ENCODE data around the gene GOLIM4. TPM values are rescaled to one million over a fixed set of nuclear protein-coding genes. Genes with fewer than 3 reads are reported as not detected.

GOLIM4 gene
- polyA plus RNA-seq, 2 of the 4 experiments (the other 2 are of a cell fraction): 22.4 to 23.6 TPM

GRCh38 chr3:168037020-168037419, 58.7 kb downstream of the GOLIM4 start:
- H3K9me3 ChIP-seq: no peaks in the 10 kb centered on the region
- DNase-seq (ENCODE audit: low read depth in 1 of 2, low spot score in 1 of 2): no peak
- WGBS (ENCODE audit: missing lambda C conversion rate): 90% methylated on average over 2 of the region's 2 CpGs
- no peak for TF ChIP-seq MAZ (IDR thresholded peaks at IDR 0.05; ENCODE audit: borderline replicate concordance, low read depth, low read length)
- no peak for TF ChIP-seq FOSL2 (IDR thresholded peaks at IDR 0.05)
- no peak for TF ChIP-seq FOSL2 (CRISPR knock-in tag; IDR thresholded peaks at IDR 0.05)
- no peak for TF ChIP-seq RFX5 (IDR thresholded peaks at IDR 0.05)
- no peak for TF ChIP-seq MAX (IDR thresholded peaks at IDR 0.05)
- no peak for TF ChIP-seq POLR2AphosphoS2 (conservative IDR thresholded peaks at IDR 0.05; ENCODE audit: low read length)
- TF ChIP-seq HOXB13 (CRISPR knock-in tag; IDR thresholded peaks at IDR 0.05; ENCODE audit: low read depth): no peak
- no peak for ATAC-seq
- ChIA-PET CTCF (interaction anchor here (1.3 to 2.5 kb wide), 2 partner anchors 10 to 129 kb away, joined by 4 to 10 read pairs; no protein-coding TSS in a partner anchor), POLR2A (no interaction called here)
- H3K4me2 ChIP-seq: no peak overlapping the region
- no peak for FAIRE-seq
- H3K27ac ChIP-seq: no peak overlapping the region
- no peaks in the 10 kb centered on the region for H3K4me1 ChIP-seq
- H3K4me3 ChIP-seq: no peak overlapping the region

DNA sequence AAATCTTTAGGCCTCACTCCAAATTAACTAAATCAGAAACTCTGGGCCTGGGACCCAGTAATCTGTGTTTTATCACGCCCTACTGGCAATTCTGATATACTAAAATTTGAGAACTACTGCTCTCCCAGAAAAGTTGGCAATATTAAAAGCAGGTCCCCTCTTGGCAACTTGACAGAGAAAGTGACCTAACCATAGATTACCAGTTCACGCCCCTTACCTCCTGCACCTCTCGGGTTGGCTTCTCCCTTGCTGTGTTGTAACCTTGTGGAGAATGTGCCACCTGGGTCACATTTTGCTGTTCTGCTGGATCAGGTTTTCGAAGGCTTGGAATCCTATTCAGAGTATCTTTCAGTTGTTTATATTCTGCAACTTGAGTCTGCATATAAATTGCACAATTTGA, 59.1 kb downstream of the GOLIM4 start:
- ChIA-PET CTCF (interaction anchor here (0.7 to 2.5 kb wide), 2 partner anchors 11 to 131 kb away, joined by 3 to 10 read pairs; no protein-coding TSS in a partner anchor), POLR2A (no interaction called here)
- FAIRE-seq (no peak), ATAC-seq (no peak), DNase-seq (ENCODE audit: low read depth in 1 of 2, low spot score in 1 of 2) (no peak)
- H3K4me2 ChIP-seq: no peak overlapping the region
- H3K9me3 ChIP-seq: no peaks in the 10 kb centered on the region
- no peaks in the 10 kb centered on the region for H3K4me1 ChIP-seq
- WGBS (ENCODE audit: missing lambda C conversion rate): 92% methylated on average over 4 of the region's 4 CpGs
- no peak overlapping the region for H3K27ac ChIP-seq
- TF ChIP-seq, protein P1, sequence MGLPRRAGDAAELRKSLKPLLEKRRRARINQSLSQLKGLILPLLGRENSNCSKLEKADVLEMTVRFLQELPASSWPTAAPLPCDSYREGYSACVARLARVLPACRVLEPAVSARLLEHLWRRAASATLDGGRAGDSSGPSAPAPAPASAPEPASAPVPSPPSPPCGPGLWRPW (IDR thresholded peaks at IDR 0.05): no peak
- TF ChIP-seq, protein P2, sequence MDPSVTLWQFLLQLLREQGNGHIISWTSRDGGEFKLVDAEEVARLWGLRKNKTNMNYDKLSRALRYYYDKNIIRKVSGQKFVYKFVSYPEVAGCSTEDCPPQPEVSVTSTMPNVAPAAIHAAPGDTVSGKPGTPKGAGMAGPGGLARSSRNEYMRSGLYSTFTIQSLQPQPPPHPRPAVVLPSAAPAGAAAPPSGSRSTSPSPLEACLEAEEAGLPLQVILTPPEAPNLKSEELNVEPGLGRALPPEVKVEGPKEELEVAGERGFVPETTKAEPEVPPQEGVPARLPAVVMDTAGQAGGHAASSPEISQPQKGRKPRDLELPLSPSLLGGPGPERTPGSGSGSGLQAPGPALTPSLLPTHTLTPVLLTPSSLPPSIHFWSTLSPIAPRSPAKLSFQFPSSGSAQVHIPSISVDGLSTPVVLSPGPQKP (IDR thresholded peaks at IDR 0.05; ENCODE audit: low read depth, low read length): no peak
- TF ChIP-seq FOSB (CRISPR knock-in tag; IDR thresholded peaks at IDR 0.05) (no peak), HMGXB4 (CRISPR knock-in tag; IDR thresholded peaks at IDR 0.05; ENCODE audit: borderline replicate concordance) (no peak), CBX8 (IDR thresholded peaks at IDR 0.05) (no peak), CHD2 (IDR thresholded peaks at IDR 0.05; ENCODE audit: low read length, partially characterized antibody) (no peak), HOXB5 (CRISPR knock-in tag; IDR thresholded peaks at IDR 0.05) (no peak), KDM5A (IDR thresholded peaks at IDR 0.05) (no peak), MYC (IDR thresholded peaks at IDR 0.05; ENCODE audit: borderline replicate concordance, low read length) (no peak), FOSL2 (IDR thresholded peaks at IDR 0.05) (no peak), FOSL2 (CRISPR knock-in tag; IDR thresholded peaks at IDR 0.05) (no peak), ZNF302 (CRISPR knock-in tag; IDR thresholded peaks at IDR 0.05) (no peak), RCOR1 (IDR thresholded peaks at IDR 0.05; ENCODE audit: low read depth, low read length) (no peak), RAD21 (conservative IDR thresholded peaks at IDR 0.05 in 1 of 2, IDR thresholded peaks at IDR 0.05 in 1 of 2) (no peak)
- H3K4me3 ChIP-seq: no peak overlapping the region

- DNase-seq (ENCODE audit: low read depth in 1 of 2, low spot score in 1 of 2) (no peak), FAIRE-seq (no peak), ATAC-seq (no peak)
- Histone ChIP-seq H3K4me1 (no peaks in the 10 kb centered on the region), H3K9me3 (no peaks in the 10 kb centered on the region), H3K4me3 (no peak overlapping the region), H3K27ac (no peak overlapping the region), H3K4me2 (no peak overlapping the region)
- 76% methylated on average over 5 of the region's 5 CpGs for WGBS (ENCODE audit: missing lambda C conversion rate)
- ChIA-PET POLR2A (no interaction called here), CTCF (no interaction called here)
- TF ChIP-seq MYC (IDR thresholded peaks at IDR 0.05; ENCODE audit: borderline replicate concordance, low read length) (no peak), ZSCAN20 (CRISPR knock-in tag; IDR thresholded peaks at IDR 0.05) (no peak), RARB (CRISPR knock-in tag; IDR thresholded peaks at IDR 0.05) (no peak), CHD2 (IDR thresholded peaks at IDR 0.05; ENCODE audit: low read length, partially characterized antibody) (no peak), MAX (IDR thresholded peaks at IDR 0.05) (no peak), RAD21 (conservative IDR thresholded peaks at IDR 0.05 in 1 of 2, IDR thresholded peaks at IDR 0.05 in 1 of 2) (no peak), GATA3 (IDR thresholded peaks at IDR 0.05; ENCODE audit: borderline replicate concordance) (no peak), JUNB (IDR thresholded peaks at IDR 0.05) (no peak), CBX2 (IDR thresholded peaks at IDR 0.05; ENCODE audit: borderline replicate concordance, low read depth) (no peak)
- TF ChIP-seq, protein P3, sequence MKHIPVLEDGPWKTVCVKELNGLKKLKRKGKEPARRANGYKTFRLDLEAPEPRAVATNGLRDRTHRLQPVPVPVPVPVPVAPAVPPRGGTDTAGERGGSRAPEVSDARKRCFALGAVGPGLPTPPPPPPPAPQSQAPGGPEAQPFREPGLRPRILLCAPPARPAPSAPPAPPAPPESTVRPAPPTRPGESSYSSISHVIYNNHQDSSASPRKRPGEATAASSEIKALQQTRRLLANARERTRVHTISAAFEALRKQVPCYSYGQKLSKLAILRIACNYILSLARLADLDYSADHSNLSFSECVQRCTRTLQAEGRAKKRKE (CRISPR knock-in tag; IDR thresholded peaks at IDR 0.05; ENCODE audit: low read depth): no peak
- TF ChIP-seq, protein P4, sequence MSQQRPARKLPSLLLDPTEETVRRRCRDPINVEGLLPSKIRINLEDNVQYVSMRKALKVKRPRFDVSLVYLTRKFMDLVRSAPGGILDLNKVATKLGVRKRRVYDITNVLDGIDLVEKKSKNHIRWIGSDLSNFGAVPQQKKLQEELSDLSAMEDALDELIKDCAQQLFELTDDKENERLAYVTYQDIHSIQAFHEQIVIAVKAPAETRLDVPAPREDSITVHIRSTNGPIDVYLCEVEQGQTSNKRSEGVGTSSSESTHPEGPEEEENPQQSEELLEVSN (IDR thresholded peaks at IDR 0.05; ENCODE audit: borderline replicate concordance, low read depth): no peak
- TF ChIP-seq, protein P5, sequence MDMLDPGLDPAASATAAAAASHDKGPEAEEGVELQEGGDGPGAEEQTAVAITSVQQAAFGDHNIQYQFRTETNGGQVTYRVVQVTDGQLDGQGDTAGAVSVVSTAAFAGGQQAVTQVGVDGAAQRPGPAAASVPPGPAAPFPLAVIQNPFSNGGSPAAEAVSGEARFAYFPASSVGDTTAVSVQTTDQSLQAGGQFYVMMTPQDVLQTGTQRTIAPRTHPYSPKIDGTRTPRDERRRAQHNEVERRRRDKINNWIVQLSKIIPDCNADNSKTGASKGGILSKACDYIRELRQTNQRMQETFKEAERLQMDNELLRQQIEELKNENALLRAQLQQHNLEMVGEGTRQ (IDR thresholded peaks at IDR 0.05): no peak
These were observed 61.4 kb downstream of the GOLIM4 start for GRCh38 chr3:168034152-168034928.

Data from A549 (cell line).